Natural killer cell treated with Interleukin-12 subunit alpha and Interleukin-12 subunit beta and Interleukin-15 and Interleukin-18, amount 100 ng/mL, for 72 hours (primary cell): ENCODE data around the gene TBRG4. TPM values are rescaled to one million over a fixed set of nuclear protein-coding genes. Genes with fewer than 3 reads are reported as not detected.

Experiments used
- ATAC-seq, 2 donors: fragments of 150-1000 bp; cut with Tn5 transposase in 1 of 2; sonication (Bioruptor Pico), chemical (Tn5 transposase) in 1 of 2; 2 replicates each; pipeline ENCODE4 v1.10.0; 2021
- DNase-seq: peaks from one replicate; pipeline ENCODE4 v3.0.0; 2022; ENCODE audit warnings: low spot score
- H3K27ac Mint-ChIP-seq, 2 donors: 1 replicate in 1 of 2; 2 replicates in 1 of 2; pipeline ENCODE4 v1.8.0; 2022; ENCODE audit warnings: mixed read lengths in 2 of 2, mild to moderate bottlenecking in 1 of 2, moderate library complexity in 1 of 2
- H3K27me3 Mint-ChIP-seq, 2 donors: 1 replicate in 1 of 2; 2 replicates in 1 of 2; pipeline ENCODE4 v1.8.0; 2022; ENCODE audit warnings: mixed read lengths in 2 of 2
- H3K36me3 Mint-ChIP-seq: one replicate; pipeline ENCODE4 v1.8.0; 2022; ENCODE audit warnings: mixed read lengths
- H3K4me1 Mint-ChIP-seq, 2 donors: 1 replicate in 1 of 2; 2 replicates in 1 of 2; pipeline ENCODE4 v1.8.0; 2022; ENCODE audit warnings: low read depth in 2 of 2, mixed read lengths in 2 of 2, mild to moderate bottlenecking in 1 of 2
- H3K4me3 Mint-ChIP-seq: one replicate; pipeline ENCODE4 v1.8.0; 2022; ENCODE audit warnings: mixed read lengths
- H3K9me3 Mint-ChIP-seq: 2 replicates; pipeline ENCODE4 v1.8.0; 2022; ENCODE audit warnings: mixed read lengths
- total RNA-seq, 2 donors: library from RNA; stranded (reverse); gene quantifications; one replicate each; pipeline ENCODE4 v1.2.3, GENCODE V29; 2022

TBRG4 gene
- total RNA-seq, 2 donors from 2014 or later = 123 to 211 TPM

GRCh38 chr7:45086331-45087065, 25.0 kb downstream of the TBRG4 start:
- no peak for DNase-seq
- peaks cover 0 to 4% of the 10 kb centered on the region in 2 donors for H3K27me3 Mint-ChIP-seq
- H3K9me3 Mint-ChIP-seq = no peaks in the 10 kb centered on the region
- ATAC-seq = no peak
- H3K36me3 Mint-ChIP-seq = no peaks in the 10 kb centered on the region
- H3K27ac Mint-ChIP-seq = peak overlapping the region in 1 of 2 donors; percentile 31
- peaks cover 0 to 8% of the 10 kb centered on the region in 2 donors for H3K4me1 Mint-ChIP-seq
- H3K4me3 Mint-ChIP-seq = no peak overlapping the region

DNA sequence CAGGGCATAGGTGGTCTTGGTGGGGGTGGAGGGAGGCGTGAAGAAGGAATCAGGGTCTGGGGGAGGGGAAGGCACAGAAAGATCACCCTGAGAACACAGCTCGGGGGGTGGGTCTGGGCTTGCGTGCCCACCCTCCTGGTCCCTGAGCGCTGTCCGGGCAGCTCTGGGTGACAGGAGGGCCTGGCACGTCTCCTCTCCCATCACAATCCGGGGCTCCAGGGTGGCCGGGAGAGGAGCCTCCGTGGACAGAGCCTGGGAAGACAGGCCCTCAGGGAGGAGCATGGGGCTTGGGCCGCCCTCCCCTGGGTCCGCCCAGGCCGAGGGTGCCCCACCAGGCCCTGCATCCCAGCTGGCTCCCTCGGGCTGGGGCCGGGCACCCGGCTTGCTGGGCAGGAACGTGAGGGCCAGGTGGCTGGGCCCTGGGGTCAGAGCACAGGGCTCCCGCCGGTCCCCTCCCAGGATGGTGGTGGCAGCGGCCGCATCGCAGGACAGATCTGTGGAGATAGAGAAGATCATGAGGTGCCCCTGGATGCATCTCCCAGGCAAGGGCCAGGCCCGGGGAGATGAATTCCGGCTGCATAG, 25.8 kb downstream of the TBRG4 start:
- H3K4me3 Mint-ChIP-seq = no peak overlapping the region

GRCh38 chr7:45084901-45085618, 26.4 kb downstream of the TBRG4 start:
- Mint-ChIP-seq H3K4me3 (no peak overlapping the region), H3K27me3 (peaks cover 0 to 2% of the 10 kb centered on the region in 2 donors), H3K36me3 (no peaks in the 10 kb centered on the region), H3K27ac (no peak overlapping the region), H3K9me3 (no peaks in the 10 kb centered on the region), H3K4me1 (peaks cover 0 to 8% of the 10 kb centered on the region in 2 donors)
- ATAC-seq = no peak
- DNase-seq = no peak

More for the DNA sequence above, 25.8 kb downstream of the TBRG4 start:
- H3K27ac Mint-ChIP-seq = no peak overlapping the region
- H3K27me3 Mint-ChIP-seq = peaks cover 0 to 4% of the 10 kb centered on the region in 2 donors
- no peak for ATAC-seq
- H3K9me3 Mint-ChIP-seq = no peaks in the 10 kb centered on the region
- H3K36me3 Mint-ChIP-seq = no peaks in the 10 kb centered on the region
- H3K4me1 Mint-ChIP-seq = peaks cover 0 to 8% of the 10 kb centered on the region in 2 donors
- DNase-seq = no peak

- Mint-ChIP-seq H3K9me3 (no peaks in the 10 kb centered on the region), H3K27me3 (peaks cover 0 to under 1% of the 10 kb centered on the region in 2 donors), H3K27ac (no peak overlapping the region), H3K4me3 (no peak overlapping the region), H3K4me1 (peaks cover 0 to 1% of the 10 kb centered on the region in 2 donors), H3K36me3 (no peaks in the 10 kb centered on the region)
- ATAC-seq (no peak), DNase-seq (no peak)
These were observed 27.2 kb downstream of the TBRG4 start for GRCh38 chr7:45084336-45084735.

GRCh38 chr7:45082831-45083331, 28.6 kb downstream of the TBRG4 start:
- H3K36me3 Mint-ChIP-seq = no peaks in the 10 kb centered on the region
- DNase-seq (no peak), ATAC-seq (no peak)
- H3K4me1 Mint-ChIP-seq = peaks cover 8% of the 10 kb centered on the region in 2 donors
- no peak overlapping the region for H3K27ac Mint-ChIP-seq
- H3K9me3 Mint-ChIP-seq = no peaks in the 10 kb centered on the region
- no peaks in the 10 kb centered on the region for H3K27me3 Mint-ChIP-seq
- no peak overlapping the region for H3K4me3 Mint-ChIP-seq

GRCh38 chr7:45082031-45082830, 29.3 kb downstream of the TBRG4 start:
- Mint-ChIP-seq H3K4me3 (no peak overlapping the region), H3K36me3 (no peaks in the 10 kb centered on the region), H3K4me1 (peaks cover 8 to 10% of the 10 kb centered on the region in 2 donors), H3K27ac (no peak overlapping the region), H3K9me3 (no peaks in the 10 kb centered on the region), H3K27me3 (no peaks in the 10 kb centered on the region)
- peak in 1 of 2 donors; percentile 21 for ATAC-seq
- no peak for DNase-seq

DNA sequence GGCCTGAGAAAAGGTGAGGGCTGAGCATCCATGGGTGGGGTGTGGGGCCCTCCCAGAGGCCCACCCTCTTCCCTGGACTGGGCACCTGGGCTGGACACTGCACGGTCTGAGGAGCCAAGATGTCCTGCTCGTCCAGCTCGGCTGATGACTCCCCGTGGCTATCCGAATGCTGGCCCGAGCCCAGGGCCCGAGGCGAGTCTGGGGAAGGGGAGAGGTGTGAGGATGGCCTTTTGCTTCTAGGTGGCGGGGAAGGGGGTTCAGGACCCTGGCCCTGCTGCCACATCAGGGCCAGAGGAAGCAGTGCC, 29.9 kb downstream of the TBRG4 start:
- no peak for ATAC-seq
- DNase-seq = no peak
- Mint-ChIP-seq H3K27ac (no peak overlapping the region), H3K4me3 (no peak overlapping the region), H3K9me3 (no peaks in the 10 kb centered on the region), H3K36me3 (no peaks in the 10 kb centered on the region), H3K27me3 (no peaks in the 10 kb centered on the region), H3K4me1 (peaks cover 8 to 13% of the 10 kb centered on the region in 2 donors)

DNA sequence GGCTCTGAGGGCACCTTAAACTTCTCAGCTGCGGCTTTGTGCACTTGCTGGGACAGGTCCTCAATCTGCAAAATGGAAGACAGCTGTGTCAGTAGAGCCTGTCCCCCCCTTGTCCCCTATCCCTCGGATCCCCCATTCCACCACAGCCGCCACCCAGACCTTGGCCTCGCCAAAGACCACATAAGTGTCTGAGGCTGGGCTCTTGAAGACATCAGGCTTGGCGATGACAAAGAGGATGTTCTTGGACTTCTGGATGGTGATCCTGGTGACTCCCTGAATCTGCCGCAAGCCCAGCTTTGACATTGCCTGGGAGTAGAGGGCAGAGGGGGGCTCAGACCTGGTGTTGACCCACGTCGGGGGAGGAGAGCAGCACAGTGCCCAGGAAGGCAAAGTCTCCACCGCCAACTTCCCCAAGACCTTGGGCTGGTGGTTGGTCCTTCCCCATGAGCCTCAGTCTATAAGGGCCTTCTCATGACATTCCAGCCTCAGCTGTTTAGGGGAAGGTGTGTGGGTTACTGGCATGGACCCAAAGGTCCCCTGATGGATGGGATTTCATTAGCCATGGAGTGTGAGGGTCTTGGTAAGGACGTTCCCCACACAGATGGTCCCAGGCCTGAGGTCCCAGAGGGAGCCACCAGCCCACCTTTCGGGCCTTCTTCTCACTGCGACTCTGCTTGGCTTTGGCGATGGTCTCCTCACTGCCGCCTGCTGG, 30.4 kb downstream of the TBRG4 start:
- Mint-ChIP-seq H3K27me3 (no peaks in the 10 kb centered on the region), H3K4me3 (no peak overlapping the region), H3K27ac (no peak overlapping the region), H3K36me3 (no peaks in the 10 kb centered on the region), H3K9me3 (no peaks in the 10 kb centered on the region), H3K4me1 (peaks cover 8 to 16% of the 10 kb centered on the region in 2 donors)
- no peak for DNase-seq
- no peak for ATAC-seq

GRCh38 chr7:45080265-45080957, 31.1 kb downstream of the TBRG4 start:
- DNase-seq = no peak
- Mint-ChIP-seq H3K36me3 (no peaks in the 10 kb centered on the region), H3K27ac (no peak overlapping the region), H3K4me1 (peaks cover 12 to 19% of the 10 kb centered on the region in 2 donors), H3K4me3 (no peak overlapping the region), H3K9me3 (no peaks in the 10 kb centered on the region), H3K27me3 (no peaks in the 10 kb centered on the region)
- ATAC-seq = peak; percentile 26 to 48

GRCh38 chr7:45078125-45078681, 33.3 kb downstream of the TBRG4 start:
- no peak for DNase-seq
- Mint-ChIP-seq H3K4me3 (no peak overlapping the region), H3K4me1 (peaks cover 27 to 38% of the 10 kb centered on the region in 2 donors), H3K27ac (peak overlapping the region in 1 of 2 donors; percentile 67), H3K9me3 (no peaks in the 10 kb centered on the region), H3K36me3 (no peaks in the 10 kb centered on the region), H3K27me3 (no peaks in the 10 kb centered on the region)
- no peak for ATAC-seq

- Mint-ChIP-seq H3K36me3 (no peaks in the 10 kb centered on the region), H3K27me3 (no peaks in the 10 kb centered on the region), H3K9me3 (no peaks in the 10 kb centered on the region), H3K4me3 (no peak overlapping the region), H3K27ac (peak overlapping the region in 1 of 2 donors; percentile 67), H3K4me1 (peaks cover 34 to 44% of the 10 kb centered on the region in 2 donors)
- ATAC-seq = no peak
- DNase-seq = no peak
These were observed 33.9 kb downstream of the TBRG4 start for GRCh38 chr7:45077579-45077978.

- Mint-ChIP-seq H3K9me3 (no peaks in the 10 kb centered on the region), H3K27me3 (no peaks in the 10 kb centered on the region), H3K4me3 (no peak overlapping the region), H3K36me3 (no peaks in the 10 kb centered on the region), H3K4me1 (peaks cover 37 to 50% of the 10 kb centered on the region in 2 donors), H3K27ac (peak overlapping the region in 1 of 2 donors; percentile 67)
- DNase-seq (no peak), ATAC-seq (no peak)
These were observed 34.6 kb downstream of the TBRG4 start for GRCh38 chr7:45076946-45077345.
